ENCODE results near the gene HOMER2. TPM values are rescaled to one million over a fixed set of nuclear protein-coding genes. Genes with fewer than 3 reads are reported as not detected.

The HOMER2 gene
- total and polyA plus RNA-seq, 2 experiments from 2014 or later, result 10.8 to 23.9 TPM

DNA sequence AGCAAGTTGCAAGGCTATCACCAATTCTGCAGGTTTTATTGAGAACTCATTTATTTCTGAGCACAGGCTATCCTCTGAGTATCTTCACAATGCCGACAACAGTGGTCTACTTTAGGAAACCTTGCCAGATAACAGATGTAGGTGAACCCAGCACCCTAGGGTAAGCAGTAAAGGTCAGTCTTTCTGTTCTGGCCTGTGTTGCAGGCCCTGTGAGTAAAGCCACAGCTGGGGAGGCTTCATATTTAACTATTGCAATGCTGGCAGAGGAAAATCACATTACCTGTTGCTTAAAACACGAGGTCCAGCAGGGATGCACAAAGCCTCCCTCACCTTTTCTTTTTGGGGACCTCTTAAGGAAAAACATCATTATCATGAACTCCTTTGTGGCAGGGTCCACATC lies 87.6 kb downstream of the HOMER2 start (continued):
- TF ChIP-seq ZNF114 (CRISPR knock-in tag; IDR thresholded peaks at IDR 0.05) (no peak), CREB1 (CRISPR knock-in tag; IDR thresholded peaks at IDR 0.05; ENCODE audit: low read depth) (no peak), POLR2AphosphoS5 (IDR thresholded peaks at IDR 0.05; ENCODE audit: low read depth) (no peak), EZH2phosphoT487 (IDR thresholded peaks at IDR 0.05; ENCODE audit: unreplicated experiment) (no peak), NANOG (IDR thresholded peaks at IDR 0.05; ENCODE audit: borderline replicate concordance) (no peak), JUNB (IDR thresholded peaks at IDR 0.05; ENCODE audit: unreplicated experiment) (no peak)
- TF ChIP-seq, protein P1, sequence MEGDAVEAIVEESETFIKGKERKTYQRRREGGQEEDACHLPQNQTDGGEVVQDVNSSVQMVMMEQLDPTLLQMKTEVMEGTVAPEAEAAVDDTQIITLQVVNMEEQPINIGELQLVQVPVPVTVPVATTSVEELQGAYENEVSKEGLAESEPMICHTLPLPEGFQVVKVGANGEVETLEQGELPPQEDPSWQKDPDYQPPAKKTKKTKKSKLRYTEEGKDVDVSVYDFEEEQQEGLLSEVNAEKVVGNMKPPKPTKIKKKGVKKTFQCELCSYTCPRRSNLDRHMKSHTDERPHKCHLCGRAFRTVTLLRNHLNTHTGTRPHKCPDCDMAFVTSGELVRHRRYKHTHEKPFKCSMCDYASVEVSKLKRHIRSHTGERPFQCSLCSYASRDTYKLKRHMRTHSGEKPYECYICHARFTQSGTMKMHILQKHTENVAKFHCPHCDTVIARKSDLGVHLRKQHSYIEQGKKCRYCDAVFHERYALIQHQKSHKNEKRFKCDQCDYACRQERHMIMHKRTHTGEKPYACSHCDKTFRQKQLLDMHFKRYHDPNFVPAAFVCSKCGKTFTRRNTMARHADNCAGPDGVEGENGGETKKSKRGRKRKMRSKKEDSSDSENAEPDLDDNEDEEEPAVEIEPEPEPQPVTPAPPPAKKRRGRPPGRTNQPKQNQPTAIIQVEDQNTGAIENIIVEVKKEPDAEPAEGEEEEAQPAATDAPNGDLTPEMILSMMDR (conservative IDR thresholded peaks at IDR 0.05; ENCODE audit: low read depth in 2 of 2), result no peak

DNA sequence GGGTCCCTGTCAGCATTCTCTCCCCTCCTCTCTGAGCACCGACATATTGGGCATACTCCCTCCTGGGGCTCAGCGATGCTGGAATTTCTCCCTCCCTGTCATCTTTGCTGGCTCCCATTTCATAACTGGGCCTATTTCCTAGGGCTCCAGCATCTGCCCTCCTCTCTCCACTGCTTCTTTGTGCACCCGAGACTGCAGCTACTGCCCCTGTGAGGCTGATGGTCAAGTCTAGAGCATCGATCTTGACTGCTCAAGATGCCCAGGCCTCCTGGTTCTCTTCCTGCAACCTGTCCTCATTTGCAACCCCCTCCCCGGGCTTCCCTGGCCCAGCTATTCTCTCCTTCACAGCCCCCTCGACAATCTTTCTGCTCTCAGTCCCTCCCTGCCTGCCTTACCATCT lies 89.6 kb downstream of the HOMER2 start:
- no peak overlapping the region for H3K4me3 ChIP-seq
- H3K36me3 ChIP-seq (ENCODE audit: insufficient read depth), result no peaks in the 10 kb centered on the region
- Mint-ChIP-seq H3K27me3 (ENCODE audit: insufficient read depth, low read depth, poor library complexity) (peaks cover 5% of the 10 kb centered on the region), H3K36me3 (ENCODE audit: low read depth) (no peaks in the 10 kb centered on the region), H3K4me1 (peaks cover 7% of the 10 kb centered on the region; the same call in 2 of the 3 replicates), H3K27ac (no peak overlapping the region), H3K4me3 (no peak overlapping the region), H3K9me3 (no peaks in the 10 kb centered on the region; the same call in 2 of the 3 replicates)
- H3K79me2 ChIP-seq (replicated peaks; ENCODE audit: insufficient read depth), result no peaks in the 10 kb centered on the region
- no peak for ATAC-seq
- H2AFZ ChIP-seq, result no peak overlapping the region
- no peaks in the 10 kb centered on the region for H4K20me1 ChIP-seq (replicated peaks; ENCODE audit: insufficient read depth)
- no peak overlapping the region for H3K27ac ChIP-seq (ENCODE audit: low read depth)
- peaks cover 10% of the 10 kb centered on the region for H3K4me1 ChIP-seq (ENCODE audit: insufficient read depth)
- H3K27me3 ChIP-seq (ENCODE audit: insufficient read depth), result no peaks in the 10 kb centered on the region
- H3F3A ChIP-seq (replicated peaks; ENCODE audit: low read depth), result no peaks in the 10 kb centered on the region
- no peak overlapping the region for H3K4me2 ChIP-seq
- H3K9me2 ChIP-seq (ENCODE audit: insufficient read depth), result no peaks in the 10 kb centered on the region
- no peak for DNase-seq (ENCODE audit: low spot score)
- TF ChIP-seq, protein P1 (conservative IDR thresholded peaks at IDR 0.05; ENCODE audit: low read depth in 2 of 2), result no peak
- TF ChIP-seq JUNB (IDR thresholded peaks at IDR 0.05; ENCODE audit: unreplicated experiment) (no peak), POLR2AphosphoS5 (IDR thresholded peaks at IDR 0.05; ENCODE audit: low read depth) (no peak), NANOG (IDR thresholded peaks at IDR 0.05; ENCODE audit: borderline replicate concordance) (no peak), ZNF114 (CRISPR knock-in tag; IDR thresholded peaks at IDR 0.05) (no peak), ZNF331 (CRISPR knock-in tag; IDR thresholded peaks at IDR 0.05; ENCODE audit: low read depth) (no peak), STAT1 (IDR thresholded peaks at IDR 0.05; ENCODE audit: unreplicated experiment) (no peak)
- TF ChIP-seq, protein P2, sequence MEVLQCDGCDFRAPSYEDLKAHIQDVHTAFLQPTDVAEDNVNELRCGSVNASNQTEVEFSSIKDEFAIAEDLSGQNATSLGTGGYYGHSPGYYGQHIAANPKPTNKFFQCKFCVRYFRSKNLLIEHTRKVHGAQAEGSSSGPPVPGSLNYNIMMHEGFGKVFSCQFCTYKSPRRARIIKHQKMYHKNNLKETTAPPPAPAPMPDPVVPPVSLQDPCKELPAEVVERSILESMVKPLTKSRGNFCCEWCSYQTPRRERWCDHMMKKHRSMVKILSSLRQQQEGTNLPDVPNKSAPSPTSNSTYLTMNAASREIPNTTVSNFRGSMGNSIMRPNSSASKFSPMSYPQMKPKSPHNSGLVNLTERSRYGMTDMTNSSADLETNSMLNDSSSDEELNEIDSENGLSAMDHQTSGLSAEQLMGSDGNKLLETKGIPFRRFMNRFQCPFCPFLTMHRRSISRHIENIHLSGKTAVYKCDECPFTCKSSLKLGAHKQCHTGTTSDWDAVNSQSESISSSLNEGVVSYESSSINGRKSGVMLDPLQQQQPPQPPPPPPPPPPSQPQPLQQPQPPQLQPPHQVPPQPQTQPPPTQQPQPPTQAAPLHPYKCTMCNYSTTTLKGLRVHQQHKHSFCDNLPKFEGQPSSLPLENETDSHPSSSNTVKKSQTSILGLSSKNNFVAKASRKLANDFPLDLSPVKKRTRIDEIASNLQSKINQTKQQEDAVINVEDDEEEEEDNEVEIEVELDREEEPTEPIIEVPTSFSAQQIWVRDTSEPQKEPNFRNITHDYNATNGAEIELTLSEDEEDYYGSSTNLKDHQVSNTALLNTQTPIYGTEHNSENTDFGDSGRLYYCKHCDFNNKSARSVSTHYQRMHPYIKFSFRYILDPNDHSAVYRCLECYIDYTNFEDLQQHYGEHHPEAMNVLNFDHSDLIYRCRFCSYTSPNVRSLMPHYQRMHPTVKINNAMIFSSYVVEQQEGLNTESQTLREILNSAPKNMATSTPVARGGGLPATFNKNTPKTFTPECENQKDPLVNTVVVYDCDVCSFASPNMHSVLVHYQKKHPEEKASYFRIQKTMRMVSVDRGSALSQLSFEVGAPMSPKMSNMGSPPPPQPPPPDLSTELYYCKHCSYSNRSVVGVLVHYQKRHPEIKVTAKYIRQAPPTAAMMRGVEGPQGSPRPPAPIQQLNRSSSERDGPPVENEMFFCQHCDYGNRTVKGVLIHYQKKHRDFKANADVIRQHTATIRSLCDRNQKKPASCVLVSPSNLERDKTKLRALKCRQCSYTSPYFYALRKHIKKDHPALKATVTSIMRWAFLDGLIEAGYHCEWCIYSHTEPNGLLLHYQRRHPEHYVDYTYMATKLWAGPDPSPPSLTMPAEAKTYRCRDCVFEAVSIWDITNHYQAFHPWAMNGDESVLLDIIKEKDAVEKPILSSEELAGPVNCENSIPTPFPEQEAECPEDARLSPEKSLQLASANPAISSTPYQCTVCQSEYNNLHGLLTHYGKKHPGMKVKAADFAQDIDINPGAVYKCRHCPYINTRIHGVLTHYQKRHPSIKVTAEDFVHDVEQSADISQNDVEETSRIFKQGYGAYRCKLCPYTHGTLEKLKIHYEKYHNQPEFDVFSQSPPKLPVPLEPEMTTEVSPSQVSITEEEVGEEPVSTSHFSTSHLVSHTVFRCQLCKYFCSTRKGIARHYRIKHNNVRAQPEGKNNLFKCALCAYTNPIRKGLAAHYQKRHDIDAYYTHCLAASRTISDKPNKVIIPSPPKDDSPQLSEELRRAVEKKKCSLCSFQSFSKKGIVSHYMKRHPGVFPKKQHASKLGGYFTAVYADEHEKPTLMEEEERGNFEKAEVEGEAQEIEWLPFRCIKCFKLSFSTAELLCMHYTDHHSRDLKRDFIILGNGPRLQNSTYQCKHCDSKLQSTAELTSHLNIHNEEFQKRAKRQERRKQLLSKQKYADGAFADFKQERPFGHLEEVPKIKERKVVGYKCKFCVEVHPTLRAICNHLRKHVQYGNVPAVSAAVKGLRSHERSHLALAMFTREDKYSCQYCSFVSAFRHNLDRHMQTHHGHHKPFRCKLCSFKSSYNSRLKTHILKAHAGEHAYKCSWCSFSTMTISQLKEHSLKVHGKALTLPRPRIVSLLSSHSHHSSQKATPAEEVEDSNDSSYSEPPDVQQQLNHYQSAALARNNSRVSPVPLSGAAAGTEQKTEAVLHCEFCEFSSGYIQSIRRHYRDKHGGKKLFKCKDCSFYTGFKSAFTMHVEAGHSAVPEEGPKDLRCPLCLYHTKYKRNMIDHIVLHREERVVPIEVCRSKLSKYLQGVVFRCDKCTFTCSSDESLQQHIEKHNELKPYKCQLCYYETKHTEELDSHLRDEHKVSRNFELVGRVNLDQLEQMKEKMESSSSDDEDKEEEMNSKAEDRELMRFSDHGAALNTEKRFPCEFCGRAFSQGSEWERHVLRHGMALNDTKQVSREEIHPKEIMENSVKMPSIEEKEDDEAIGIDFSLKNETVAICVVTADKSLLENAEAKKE (CRISPR knock-in tag; IDR thresholded peaks at IDR 0.05), result no peak
- TF ChIP-seq, protein P3, sequence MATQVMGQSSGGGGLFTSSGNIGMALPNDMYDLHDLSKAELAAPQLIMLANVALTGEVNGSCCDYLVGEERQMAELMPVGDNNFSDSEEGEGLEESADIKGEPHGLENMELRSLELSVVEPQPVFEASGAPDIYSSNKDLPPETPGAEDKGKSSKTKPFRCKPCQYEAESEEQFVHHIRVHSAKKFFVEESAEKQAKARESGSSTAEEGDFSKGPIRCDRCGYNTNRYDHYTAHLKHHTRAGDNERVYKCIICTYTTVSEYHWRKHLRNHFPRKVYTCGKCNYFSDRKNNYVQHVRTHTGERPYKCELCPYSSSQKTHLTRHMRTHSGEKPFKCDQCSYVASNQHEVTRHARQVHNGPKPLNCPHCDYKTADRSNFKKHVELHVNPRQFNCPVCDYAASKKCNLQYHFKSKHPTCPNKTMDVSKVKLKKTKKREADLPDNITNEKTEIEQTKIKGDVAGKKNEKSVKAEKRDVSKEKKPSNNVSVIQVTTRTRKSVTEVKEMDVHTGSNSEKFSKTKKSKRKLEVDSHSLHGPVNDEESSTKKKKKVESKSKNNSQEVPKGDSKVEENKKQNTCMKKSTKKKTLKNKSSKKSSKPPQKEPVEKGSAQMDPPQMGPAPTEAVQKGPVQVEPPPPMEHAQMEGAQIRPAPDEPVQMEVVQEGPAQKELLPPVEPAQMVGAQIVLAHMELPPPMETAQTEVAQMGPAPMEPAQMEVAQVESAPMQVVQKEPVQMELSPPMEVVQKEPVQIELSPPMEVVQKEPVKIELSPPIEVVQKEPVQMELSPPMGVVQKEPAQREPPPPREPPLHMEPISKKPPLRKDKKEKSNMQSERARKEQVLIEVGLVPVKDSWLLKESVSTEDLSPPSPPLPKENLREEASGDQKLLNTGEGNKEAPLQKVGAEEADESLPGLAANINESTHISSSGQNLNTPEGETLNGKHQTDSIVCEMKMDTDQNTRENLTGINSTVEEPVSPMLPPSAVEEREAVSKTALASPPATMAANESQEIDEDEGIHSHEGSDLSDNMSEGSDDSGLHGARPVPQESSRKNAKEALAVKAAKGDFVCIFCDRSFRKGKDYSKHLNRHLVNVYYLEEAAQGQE (IDR thresholded peaks at IDR 0.05; ENCODE audit: unreplicated experiment), result no peak

Data from GM23338 (cell line).